K562 (cell line): ENCODE measurements around the gene PPP1CC. TPM values are rescaled to one million over a fixed set of nuclear protein-coding genes. Genes with fewer than 3 reads are reported as not detected.

Source experiments
- ATF1 ChIP-seq, 2 experiments: fragments of 450-650 bp in 1 of 2; IDR thresholded peaks; 2 replicates each; pipeline ENCODE4 v1.6.1; 2016; ENCODE audit warnings: missing compliant biosample characterization in 1 of 2, missing genetic modification characterization in 1 of 2
- BCOR ChIP-seq: fragments of 450-650 bp; IDR thresholded peaks from 2 replicates; pipeline ENCODE4 v1.6.1; 2016
- CBFB ChIP-seq: sonication (generic); formaldehyde crosslinking; IDR thresholded peaks from 2 replicates; pipeline ENCODE4 v1.4.0; 2020; ENCODE audit warnings: mild to moderate bottlenecking, missing genetic modification reagents
- HIVEP1 ChIP-seq: fragments of 250-450 bp; sonication (Bioruptor Pico); IDR thresholded peaks from 2 replicates; pipeline ENCODE4 v1.4.0; 2020; ENCODE audit warnings: mild to moderate bottlenecking
- JUND ChIP-seq, 2 experiments: IDR thresholded peaks; 2 replicates in 1 of 2; 3 replicates in 1 of 2; pipeline ENCODE4 v1.6.1; 2011; ENCODE audit warnings: borderline replicate concordance in 2 of 2, low read depth in 2 of 2, low read length in 2 of 2, improper control_type of control experiment in 1 of 2, missing biosample characterization in 1 of 2, missing genetic modification characterization in 1 of 2, missing genetic modification reagents in 1 of 2
- NFRKB ChIP-seq: fragments of 450-650 bp; IDR thresholded peaks from 2 replicates; pipeline ENCODE4 v1.6.1; 2016; ENCODE audit warnings: low read depth
- PCBP1 ChIP-seq: fragments of 200-400 bp; formaldehyde crosslinking; IDR thresholded peaks from 2 replicates; pipeline ENCODE4 v1.6.1; 2018; ENCODE audit warnings: mild to moderate bottlenecking, low read depth, low read length; ENCODE audit not compliant: poor library complexity, severe bottlenecking
- RBM15 ChIP-seq: fragments of 200-400 bp; formaldehyde crosslinking; IDR thresholded peaks from 2 replicates; pipeline ENCODE4 v1.6.1; 2018; ENCODE audit warnings: mild to moderate bottlenecking, low read length, moderate library complexity; ENCODE audit not compliant: insufficient read depth
- SAFB2 ChIP-seq: fragments of 200-400 bp; formaldehyde crosslinking; IDR thresholded peaks from 2 replicates; pipeline ENCODE4 v1.6.1; 2018; ENCODE audit warnings: borderline replicate concordance, low read length, low read depth, moderate library complexity; ENCODE audit not compliant: severe bottlenecking
- SMARCC2 ChIP-seq: fragments of 450-650 bp; IDR thresholded peaks from 2 replicates; pipeline ENCODE4 v1.6.1; 2017; ENCODE audit warnings: antibody characterized with exemption, moderate library complexity, mild to moderate bottlenecking, low read depth
- TRIM24 ChIP-seq, 2 experiments: fragments of 450-650 bp; IDR thresholded peaks; 2 replicates each; pipeline ENCODE4 v1.6.1; 2016
- YY1 ChIP-seq, 3 experiments: IDR thresholded peaks; 2 replicates each; pipeline ENCODE4 v1.6.1; 2011; ENCODE audit warnings: low read length in 2 of 3, mild to moderate bottlenecking in 2 of 3, moderate library complexity in 2 of 3, borderline replicate concordance in 1 of 3, control low read depth in 1 of 3, low read depth in 1 of 3; ENCODE audit not compliant: insufficient read depth in 3 of 3, insufficient replicate concordance in 2 of 3, control insufficient read depth in 1 of 3, insufficient read length in 1 of 3; ENCODE audit errors: extremely low read depth in 1 of 3
- ZNF12 ChIP-seq: sonication (generic); formaldehyde crosslinking; IDR thresholded peaks from 2 replicates; pipeline ENCODE4 v1.4.0; 2020; ENCODE audit warnings: mild to moderate bottlenecking, missing genetic modification reagents
- ZNF121 ChIP-seq: sonication (generic); formaldehyde crosslinking; conservative IDR thresholded peaks from 2 replicates; pipeline ENCODE4 v1.8.0; 2022; ENCODE audit warnings: missing genetic modification reagents
- ZNF280A ChIP-seq: fragments of 450-650 bp; IDR thresholded peaks from 2 replicates; pipeline ENCODE4 v1.6.1; 2018; ENCODE audit warnings: mild to moderate bottlenecking, low read depth; ENCODE audit not compliant: partially characterized antibody
- ZNF3 ChIP-seq: fragments of 250-450 bp; sonication (Bioruptor Pico); IDR thresholded peaks from 2 replicates; pipeline ENCODE4 v1.5.0; 2021; ENCODE audit warnings: mild to moderate bottlenecking, moderate library complexity
- ZNF316 ChIP-seq: fragments of 450-650 bp; IDR thresholded peaks from 2 replicates; pipeline ENCODE4 v1.6.1; 2016
- ZNF384 ChIP-seq: IDR thresholded peaks from 2 replicates; pipeline ENCODE4 v1.6.1; 2012; ENCODE audit warnings: low read depth, low read length, improper control_type of control experiment
- ZNF764 ChIP-seq: fragments of 250-450 bp; sonication (Bioruptor Pico); IDR thresholded peaks from 2 replicates; pipeline ENCODE4 v1.4.0; 2020; ENCODE audit warnings: low read depth, mild to moderate bottlenecking, moderate library complexity
- polyA plus RNA-seq, 8 experiments: library from polyadenylated mRNA; depleted of rRNA in 4 of 8; stranded (reverse) in 5 of 8; unstranded in 3 of 8; fragments of >200 nt; fragmentation: Nextera tagmentation in 2 of 8; fragmentation: Illumina TruSeq in 1 of 8; extraction: Ambion mirVana in 2 of 8; extraction: Trizol in 1 of 8; gene quantifications; 2 replicates each; pipeline versions ENCODE4 v1.2.1 to v1.2.3, GENCODE V29; 2011 to 2014; ENCODE audit warnings: inconsistent platforms in 1 of 8, missing spikeins in 1 of 8
- total RNA-seq, 7 experiments: library from RNA; depleted of rRNA in 6 of 7; stranded (reverse); fragments of >200 nt in 6 of 7; fragmentation: Illumina TruSeq in 2 of 7; extraction: Trizol in 2 of 7; gene quantifications; 2 replicates each; pipeline versions ENCODE4 v1.2.1 to v1.2.3, GENCODE V29; 2011 to 2021; ENCODE audit warnings: low replicate concordance in 1 of 7
- TF ChIP-seq, protein P1 (sequence below): sonication (generic); formaldehyde crosslinking; IDR thresholded peaks from 2 replicates; pipeline ENCODE4 v1.8.1; 2023; ENCODE audit warnings: mild to moderate bottlenecking, missing genetic modification reagents
- TF ChIP-seq, protein P2 (sequence below): fragments of 250-450 bp; sonication (Bioruptor Pico); IDR thresholded peaks from 2 replicates; pipeline ENCODE4 v1.6.1; 2021; ENCODE audit warnings: mild to moderate bottlenecking
- TF ChIP-seq, protein P3 (sequence below): fragments of 250-450 bp; sonication (Bioruptor Pico); IDR thresholded peaks from 2 replicates; pipeline ENCODE4 v1.8.0; 2021; ENCODE audit warnings: mild to moderate bottlenecking, moderate library complexity

The PPP1CC gene
- total and polyA plus RNA-seq, 9 of the 15 experiments (the other 6 are each of a cell fraction or from before 2014, with no cell fraction given): 67.4 to 286 (median 195) TPM

DNA sequence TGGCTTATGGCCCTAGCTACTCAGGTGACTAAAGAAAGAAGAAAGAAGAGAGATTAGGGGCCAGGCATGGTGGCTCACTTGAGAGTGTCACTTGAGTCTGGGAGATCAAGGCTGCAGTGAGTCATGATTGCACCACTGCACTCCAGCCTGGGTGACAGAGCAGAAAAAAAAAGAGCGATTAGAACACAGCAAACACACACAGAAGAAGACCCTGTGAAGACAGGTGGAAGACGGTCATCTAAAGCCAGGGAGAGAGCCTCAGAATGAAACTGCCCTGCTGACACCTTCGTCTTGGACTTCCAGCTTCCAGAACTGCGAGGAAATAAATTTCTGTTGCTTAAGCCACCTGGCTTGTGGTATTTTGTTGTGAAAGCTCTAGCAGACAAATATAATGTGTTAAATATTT, 17.5 kb upstream of the PPP1CC start (continued):
- TF ChIP-seq, protein P1, sequence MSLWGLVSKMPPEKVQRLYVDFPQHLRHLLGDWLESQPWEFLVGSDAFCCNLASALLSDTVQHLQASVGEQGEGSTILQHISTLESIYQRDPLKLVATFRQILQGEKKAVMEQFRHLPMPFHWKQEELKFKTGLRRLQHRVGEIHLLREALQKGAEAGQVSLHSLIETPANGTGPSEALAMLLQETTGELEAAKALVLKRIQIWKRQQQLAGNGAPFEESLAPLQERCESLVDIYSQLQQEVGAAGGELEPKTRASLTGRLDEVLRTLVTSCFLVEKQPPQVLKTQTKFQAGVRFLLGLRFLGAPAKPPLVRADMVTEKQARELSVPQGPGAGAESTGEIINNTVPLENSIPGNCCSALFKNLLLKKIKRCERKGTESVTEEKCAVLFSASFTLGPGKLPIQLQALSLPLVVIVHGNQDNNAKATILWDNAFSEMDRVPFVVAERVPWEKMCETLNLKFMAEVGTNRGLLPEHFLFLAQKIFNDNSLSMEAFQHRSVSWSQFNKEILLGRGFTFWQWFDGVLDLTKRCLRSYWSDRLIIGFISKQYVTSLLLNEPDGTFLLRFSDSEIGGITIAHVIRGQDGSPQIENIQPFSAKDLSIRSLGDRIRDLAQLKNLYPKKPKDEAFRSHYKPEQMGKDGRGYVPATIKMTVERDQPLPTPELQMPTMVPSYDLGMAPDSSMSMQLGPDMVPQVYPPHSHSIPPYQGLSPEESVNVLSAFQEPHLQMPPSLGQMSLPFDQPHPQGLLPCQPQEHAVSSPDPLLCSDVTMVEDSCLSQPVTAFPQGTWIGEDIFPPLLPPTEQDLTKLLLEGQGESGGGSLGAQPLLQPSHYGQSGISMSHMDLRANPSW (CRISPR knock-in tag): no peak
- TF ChIP-seq, protein P2, sequence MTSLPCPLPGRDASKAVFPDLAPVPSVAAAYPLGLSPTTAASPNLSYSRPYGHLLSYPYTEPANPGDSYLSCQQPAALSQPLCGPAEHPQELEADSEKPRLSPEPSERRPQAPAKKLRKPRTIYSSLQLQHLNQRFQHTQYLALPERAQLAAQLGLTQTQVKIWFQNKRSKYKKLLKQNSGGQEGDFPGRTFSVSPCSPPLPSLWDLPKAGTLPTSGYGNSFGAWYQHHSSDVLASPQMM: no peak
- peak; percentile 87 for TF ChIP-seq ZNF316
- no peak for TF ChIP-seq ZNF121 (CRISPR knock-in tag)
- TF ChIP-seq SAFB2: no peak
- TF ChIP-seq ATF1 (CRISPR knock-in tag; IDR thresholded peaks at IDR 0.05): no peak
- TF ChIP-seq ATF1 (tag; IDR thresholded peaks at IDR 0.05): no peak
- TF ChIP-seq ZNF764: no peak
- peak; percentile 96 for TF ChIP-seq JUND (IDR thresholded peaks at IDR 0.05; ENCODE audit: borderline replicate concordance, low read depth, low read length)
- TF ChIP-seq JUND (tag; IDR thresholded peaks at IDR 0.05; ENCODE audit: borderline replicate concordance, low read depth, low read length): peak; percentile 90; the same call in 2 of the 3 replicates
- TF ChIP-seq HIVEP1 (CRISPR knock-in tag): no peak
- TF ChIP-seq CBFB: no peak
- TF ChIP-seq ZNF280A: no peak
- TF ChIP-seq TRIM24 (IDR thresholded peaks at IDR 0.05): peak; percentile 82 to 85
- no peak for TF ChIP-seq PCBP1
- no peak for TF ChIP-seq ZNF12 (CRISPR knock-in tag)
- TF ChIP-seq SMARCC2: peak; percentile 74; the same call in 1 of the 2 replicates
- TF ChIP-seq, protein P3, sequence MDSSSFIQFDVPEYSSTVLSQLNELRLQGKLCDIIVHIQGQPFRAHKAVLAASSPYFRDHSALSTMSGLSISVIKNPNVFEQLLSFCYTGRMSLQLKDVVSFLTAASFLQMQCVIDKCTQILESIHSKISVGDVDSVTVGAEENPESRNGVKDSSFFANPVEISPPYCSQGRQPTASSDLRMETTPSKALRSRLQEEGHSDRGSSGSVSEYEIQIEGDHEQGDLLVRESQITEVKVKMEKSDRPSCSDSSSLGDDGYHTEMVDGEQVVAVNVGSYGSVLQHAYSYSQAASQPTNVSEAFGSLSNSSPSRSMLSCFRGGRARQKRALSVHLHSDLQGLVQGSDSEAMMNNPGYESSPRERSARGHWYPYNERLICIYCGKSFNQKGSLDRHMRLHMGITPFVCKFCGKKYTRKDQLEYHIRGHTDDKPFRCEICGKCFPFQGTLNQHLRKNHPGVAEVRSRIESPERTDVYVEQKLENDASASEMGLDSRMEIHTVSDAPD: no peak
- no peak for TF ChIP-seq ZNF3 (CRISPR knock-in tag)
- no peak for TF ChIP-seq NFRKB
- TF ChIP-seq ZNF384: peak; percentile 87
- no peak for TF ChIP-seq RBM15
- TF ChIP-seq BCOR: no peak
- TF ChIP-seq YY1 (IDR thresholded peaks at IDR 0.05; ENCODE audit: borderline replicate concordance in 1 of 3, control insufficient read depth in 1 of 3, extremely low read depth in 1 of 3, insufficient read depth in 3 of 3, insufficient read length in 1 of 3, insufficient replicate concordance in 2 of 3, low read depth in 1 of 3, low read length in 2 of 3): no peak
